Activated CD4-positive, alpha-beta T cell treated with anti-CD3 and anti-CD28 coated beads, Interleukin-10, Interleukin-2, amounts not matched to agents 100 ng/mL and 50 ng/mL, durations not matched to agents 16 hours and 8 hours (primary cell): ENCODE results near the gene ARFGEF2.
"Not testable (repeated sequence)": the region's sequence is repeated elsewhere in the genome, so short reads cannot be mapped to it uniquely, and the experiment has no call there.

Experiments
- DNase-seq: peaks from one replicate; pipeline ENCODE4 v3.0.0-alpha.2; 2020

ARFGEF2 gene

GRCh38 chr20:49024220-49024619 lies 102.7 kb downstream of the ARFGEF2 start:
- DNase-seq, result peak; percentile 7

- not testable (repeated sequence) for DNase-seq
These were observed 106.7 kb downstream of the ARFGEF2 start for GRCh38 chr20:49028177-49028576.

GRCh38 chr20:49028684-49029083 lies 107.2 kb downstream of the ARFGEF2 start:
- DNase-seq, result no peak

- no peak for DNase-seq
These were observed 107.7 kb downstream of the ARFGEF2 start for GRCh38 chr20:49029203-49029602.

GRCh38 chr20:49030954-49031619 lies 109.6 kb downstream of the ARFGEF2 start:
- DNase-seq, result no peak

GRCh38 chr20:49032455-49032854 lies 110.9 kb downstream of the ARFGEF2 start:
- DNase-seq, result no peak

- no peak for DNase-seq
These were observed 112.7 kb downstream of the ARFGEF2 start for GRCh38 chr20:49034070-49034732.

- peak; percentile 60 for DNase-seq
These were observed 116.5 kb downstream of the ARFGEF2 start for GRCh38 chr20:49037962-49038387.

GRCh38 chr20:49039854-49040253 lies 118.3 kb downstream of the ARFGEF2 start:
- no peak for DNase-seq

- no peak for DNase-seq
These were observed 121.5 kb downstream of the ARFGEF2 start for GRCh38 chr20:49043000-49043399.

GRCh38 chr20:49045440-49046086 lies 124.1 kb downstream of the ARFGEF2 start:
- peak; percentile 36 for DNase-seq

- peak; percentile 97 for DNase-seq
These were observed 124.8 kb downstream of the ARFGEF2 start, which contains the start of gene CSE1L for GRCh38 chr20:49046087-49046900. Gene CSE1L, plus strand, starts transcription at chr20:49046312. Its CDS starts 12,152 bp downstream, at chr20:49058464.

- no peak for DNase-seq
These were observed 130.8 kb downstream of the ARFGEF2 start for GRCh38 chr20:49052334-49052733.

GRCh38 chr20:49054056-49054643 lies 132.6 kb downstream of the ARFGEF2 start:
- DNase-seq, result peak; percentile 19

- DNase-seq, result no peak
These were observed 141.8 kb downstream of the ARFGEF2 start for GRCh38 chr20:49063279-49063678.

GRCh38 chr20:49074521-49074920 lies 153.0 kb downstream of the ARFGEF2 start:
- no peak for DNase-seq

GRCh38 chr20:49078310-49078709 lies 156.8 kb downstream of the ARFGEF2 start:
- DNase-seq, result no peak

- not testable (repeated sequence) for DNase-seq
These were observed 160.8 kb downstream of the ARFGEF2 start for GRCh38 chr20:49082295-49082694.
